Measurements from ENCODE around the gene GHRHR. TPM values are rescaled to one million over a fixed set of nuclear protein-coding genes. Genes with fewer than 3 reads are reported as not detected.

GHRHR gene
- polyA plus RNA-seq (2011; rRNA removed) (not detected in 2 replicates), polyA minus RNA-seq (2011; rRNA and poly(A)+ RNA removed) (not detected in 2 replicates)

DNA sequence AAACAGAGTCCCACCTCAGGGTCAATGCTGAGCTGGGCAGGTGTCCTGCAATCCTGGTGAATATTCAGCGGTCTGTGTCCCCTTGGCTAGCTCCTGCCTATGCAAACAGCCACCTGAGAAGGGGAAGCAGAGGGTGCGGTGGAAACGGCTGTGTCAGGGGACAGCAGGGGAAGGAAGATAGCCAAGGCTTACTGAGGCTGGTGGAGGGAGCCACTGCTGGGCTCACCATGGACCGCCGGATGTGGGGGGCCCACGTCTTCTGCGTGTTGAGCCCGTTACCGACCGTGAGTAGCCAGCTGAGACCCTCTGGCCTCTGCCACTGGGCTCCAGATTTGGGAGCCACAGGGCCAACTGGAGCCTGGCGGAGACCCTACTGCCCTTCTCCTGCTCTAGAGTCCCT lies at the start of gene GHRHR:
Gene GHRHR (plus strand): TSS at position 112 of the 400 bp plus-strand sequence. CDS start 116 bp downstream, at position 228.
- H3K4me3 ChIP-seq (ENCODE audit: low read depth, low read length), result no peak within 1 kb of the TSS
- H3K9me3 ChIP-seq (ENCODE audit: control insufficient read depth, insufficient read depth, low read length), result no peaks in the 10 kb centered on the region
- TF ChIP-seq, protein P1, sequence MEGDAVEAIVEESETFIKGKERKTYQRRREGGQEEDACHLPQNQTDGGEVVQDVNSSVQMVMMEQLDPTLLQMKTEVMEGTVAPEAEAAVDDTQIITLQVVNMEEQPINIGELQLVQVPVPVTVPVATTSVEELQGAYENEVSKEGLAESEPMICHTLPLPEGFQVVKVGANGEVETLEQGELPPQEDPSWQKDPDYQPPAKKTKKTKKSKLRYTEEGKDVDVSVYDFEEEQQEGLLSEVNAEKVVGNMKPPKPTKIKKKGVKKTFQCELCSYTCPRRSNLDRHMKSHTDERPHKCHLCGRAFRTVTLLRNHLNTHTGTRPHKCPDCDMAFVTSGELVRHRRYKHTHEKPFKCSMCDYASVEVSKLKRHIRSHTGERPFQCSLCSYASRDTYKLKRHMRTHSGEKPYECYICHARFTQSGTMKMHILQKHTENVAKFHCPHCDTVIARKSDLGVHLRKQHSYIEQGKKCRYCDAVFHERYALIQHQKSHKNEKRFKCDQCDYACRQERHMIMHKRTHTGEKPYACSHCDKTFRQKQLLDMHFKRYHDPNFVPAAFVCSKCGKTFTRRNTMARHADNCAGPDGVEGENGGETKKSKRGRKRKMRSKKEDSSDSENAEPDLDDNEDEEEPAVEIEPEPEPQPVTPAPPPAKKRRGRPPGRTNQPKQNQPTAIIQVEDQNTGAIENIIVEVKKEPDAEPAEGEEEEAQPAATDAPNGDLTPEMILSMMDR (IDR thresholded peaks at IDR 0.05; ENCODE audit: low read depth, low read length), result no peak
- ChIA-PET CTCF (interaction anchor here (0.5 to 5.0 kb wide), 3 partner anchors 20 to 32 kb away, joined by 3 to 27 read pairs (median 4); no protein-coding TSS in a partner anchor), POLR2A (no interaction called here)
- H3K27ac ChIP-seq (ENCODE audit: low read depth, low read length), result no peak within 1 kb of the TSS
- H3K27me3 ChIP-seq (ENCODE audit: control insufficient read depth, insufficient read depth, low read length), result no peaks in the 10 kb centered on the region
- no peak for DNase-seq (ENCODE audit: low read depth, low spot score)

DNA sequence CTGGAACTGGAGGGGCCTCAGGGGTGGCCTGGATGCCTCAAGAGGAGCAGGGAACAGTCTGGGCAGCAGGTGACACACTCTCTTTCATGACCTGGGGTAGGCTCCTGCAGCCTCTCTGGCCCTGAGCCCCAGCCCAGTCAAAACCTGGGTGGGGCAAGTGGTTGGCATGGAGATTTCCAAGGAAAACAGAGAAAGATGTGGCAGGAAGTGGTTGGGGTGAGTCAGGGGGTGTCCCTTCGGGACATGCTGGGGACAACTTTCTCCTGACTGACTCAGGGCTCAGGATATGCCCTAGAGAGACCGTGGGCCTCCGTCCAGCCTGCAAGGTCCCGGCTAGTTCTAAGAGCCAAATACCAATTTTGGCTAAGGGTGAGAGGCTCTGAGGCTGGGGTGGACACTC lies 49.2 kb upstream of the GHRHR start:
- no peak overlapping the region for H3K4me3 ChIP-seq (ENCODE audit: low read depth, low read length)
- H3K27me3 ChIP-seq (ENCODE audit: control insufficient read depth, insufficient read depth, low read length), result peaks cover 6% of the 10 kb centered on the region
- DNase-seq (ENCODE audit: low read depth, low spot score), result no peak
- CTCF ChIA-PET, result interaction anchor here (1.2 to 1.7 kb wide), 2 partner anchors 24 kb away, joined by 4 to 5 read pairs; no protein-coding TSS in a partner anchor
- TF ChIP-seq, protein P1 (IDR thresholded peaks at IDR 0.05; ENCODE audit: low read depth, low read length), result no peak
- H3K27ac ChIP-seq (ENCODE audit: low read depth, low read length), result no peak overlapping the region
- no peaks in the 10 kb centered on the region; the same call in 1 of the 2 replicates for H3K9me3 ChIP-seq (ENCODE audit: control insufficient read depth, insufficient read depth, low read length)
- POLR2A ChIA-PET, result no interaction called here

DNA sequence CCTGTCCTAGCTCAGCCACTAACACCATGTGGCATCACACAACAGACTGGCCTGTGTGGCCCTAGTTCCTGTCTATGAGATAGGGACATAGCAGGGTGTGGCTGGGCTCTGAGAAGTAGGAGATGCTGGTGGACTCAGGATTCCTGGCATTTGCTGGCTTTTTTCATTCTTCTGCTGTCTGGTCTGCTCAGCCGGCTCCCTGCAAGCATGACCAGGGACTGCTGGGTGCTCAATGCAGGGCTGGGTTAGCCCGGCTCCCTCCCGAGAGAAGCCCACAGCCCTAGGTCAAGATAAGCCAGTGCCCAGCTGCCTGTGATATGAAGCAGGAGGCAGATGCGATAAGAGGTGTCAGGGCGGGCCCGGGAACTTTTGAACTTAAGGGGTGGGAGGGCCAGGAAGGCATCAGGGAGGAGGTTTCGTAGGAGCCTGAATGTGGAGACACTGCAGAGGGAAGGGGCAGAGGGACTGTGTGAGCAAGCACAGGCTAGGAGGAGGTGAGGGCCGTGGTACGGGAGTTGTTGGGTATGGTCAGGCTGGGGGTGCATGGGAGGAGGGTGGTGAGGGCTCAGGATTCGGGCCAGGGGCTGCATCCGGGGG lies 48.6 kb upstream of the GHRHR start:
- H3K4me3 ChIP-seq (ENCODE audit: low read depth, low read length), result no peak overlapping the region
- TF ChIP-seq, protein P1 (IDR thresholded peaks at IDR 0.05; ENCODE audit: low read depth, low read length), result no peak
- POLR2A ChIA-PET, result no interaction called here
- H3K9me3 ChIP-seq (ENCODE audit: control insufficient read depth, insufficient read depth, low read length), result no peaks in the 10 kb centered on the region; the same call in 1 of the 2 replicates
- CTCF ChIA-PET, result interaction anchor here (1.2 kb wide), 1 partner anchor 24 kb away, joined by 4 read pairs; no protein-coding TSS in a partner anchor
- H3K27ac ChIP-seq (ENCODE audit: low read depth, low read length), result no peak overlapping the region
- H3K27me3 ChIP-seq (ENCODE audit: control insufficient read depth, insufficient read depth, low read length), result peaks cover 6% of the 10 kb centered on the region
- DNase-seq (ENCODE audit: low read depth, low spot score), result no peak

DNA sequence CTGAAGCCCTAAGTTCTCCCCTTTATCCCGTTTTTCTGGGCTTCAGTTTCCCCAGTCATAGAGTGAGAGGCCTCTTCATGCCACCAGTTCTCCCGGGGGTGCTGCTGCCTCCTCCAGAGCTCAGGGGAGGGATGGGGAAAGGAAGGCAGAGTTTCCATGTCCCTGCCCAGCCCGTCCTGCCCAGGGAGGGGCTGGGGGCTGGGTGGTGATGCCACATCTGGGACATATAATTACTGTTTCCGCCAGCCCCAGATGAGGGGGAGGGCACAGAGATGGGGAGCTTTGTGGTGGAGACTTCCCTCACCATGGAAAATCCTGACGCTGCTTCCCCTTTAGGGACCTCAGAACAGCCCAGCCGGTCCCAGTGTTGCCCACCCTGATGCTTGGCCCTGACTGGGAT lies 48.0 kb upstream of the GHRHR start:
- POLR2A ChIA-PET, result no interaction called here
- Histone ChIP-seq H3K4me3 (ENCODE audit: low read depth, low read length) (no peak overlapping the region), H3K9me3 (ENCODE audit: control insufficient read depth, insufficient read depth, low read length) (no peaks in the 10 kb centered on the region; the same call in 1 of the 2 replicates), H3K27ac (ENCODE audit: low read depth, low read length) (no peak overlapping the region), H3K27me3 (ENCODE audit: control insufficient read depth, insufficient read depth, low read length) (peaks cover 4% of the 10 kb centered on the region)
- CTCF ChIA-PET, result interaction anchor here (1.2 kb wide), 1 partner anchor 23 kb away, joined by 4 read pairs; no protein-coding TSS in a partner anchor
- DNase-seq (ENCODE audit: low read depth, low spot score), result no peak
- TF ChIP-seq, protein P1 (IDR thresholded peaks at IDR 0.05; ENCODE audit: low read depth, low read length), result no peak

DNA sequence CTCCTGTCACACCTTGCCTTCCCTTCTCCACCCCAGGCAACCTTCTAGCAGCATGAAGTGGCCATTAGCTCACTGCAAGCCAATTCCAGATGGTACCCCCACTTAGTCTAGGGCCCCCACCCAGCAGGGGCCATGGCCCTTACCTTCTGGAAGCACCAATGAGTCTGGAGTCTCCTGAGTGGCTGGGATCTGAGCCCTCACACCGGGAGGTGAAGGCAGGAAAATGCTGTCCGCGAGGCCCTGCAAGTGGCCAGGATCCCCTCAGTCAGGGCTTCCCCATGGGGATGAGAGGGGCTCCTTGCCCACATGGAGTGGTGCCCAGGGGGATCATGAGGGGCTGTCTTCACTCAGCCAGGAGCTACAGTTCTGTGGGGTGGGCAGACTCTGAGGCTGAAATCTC lies 47.5 kb upstream of the GHRHR start:
- DNase-seq (ENCODE audit: low read depth, low spot score), result no peak
- ChIA-PET CTCF (no interaction called here), POLR2A (no interaction called here)
- Histone ChIP-seq H3K4me3 (ENCODE audit: low read depth, low read length) (no peak overlapping the region), H3K9me3 (ENCODE audit: control insufficient read depth, insufficient read depth, low read length) (no peaks in the 10 kb centered on the region; the same call in 1 of the 2 replicates), H3K27me3 (ENCODE audit: control insufficient read depth, insufficient read depth, low read length) (peaks cover 4% of the 10 kb centered on the region), H3K27ac (ENCODE audit: low read depth, low read length) (no peak overlapping the region)
- TF ChIP-seq, protein P1 (IDR thresholded peaks at IDR 0.05; ENCODE audit: low read depth, low read length), result no peak

All from AG04450 (cell line).